ENCODE results near the gene CLCN3.

DNA sequence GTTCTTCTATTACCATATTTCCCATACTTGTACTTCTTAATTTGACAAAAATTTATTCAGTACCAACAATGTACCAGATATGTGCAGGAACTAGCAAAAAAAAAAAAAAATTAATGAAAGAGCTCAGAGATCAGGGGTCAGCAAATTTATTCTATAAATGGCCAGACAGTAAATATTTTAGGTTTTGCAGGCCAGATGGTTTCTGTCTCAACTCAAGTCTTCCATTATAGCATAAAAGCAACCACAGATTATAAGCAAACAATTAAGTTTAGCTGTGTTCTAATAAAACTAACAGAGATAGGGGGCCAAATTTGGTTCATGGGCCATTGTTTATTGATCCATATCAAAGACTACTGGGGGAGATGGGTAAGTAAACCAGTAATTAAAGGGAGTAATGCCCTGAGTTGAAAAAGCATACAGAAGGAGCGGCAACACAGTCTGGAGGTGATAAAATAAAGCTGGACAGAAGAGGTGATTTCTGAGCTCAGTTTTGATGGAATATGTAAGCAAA is 27.3 kb upstream of the CLCN3 start:
- TF ChIP-seq, protein P1, sequence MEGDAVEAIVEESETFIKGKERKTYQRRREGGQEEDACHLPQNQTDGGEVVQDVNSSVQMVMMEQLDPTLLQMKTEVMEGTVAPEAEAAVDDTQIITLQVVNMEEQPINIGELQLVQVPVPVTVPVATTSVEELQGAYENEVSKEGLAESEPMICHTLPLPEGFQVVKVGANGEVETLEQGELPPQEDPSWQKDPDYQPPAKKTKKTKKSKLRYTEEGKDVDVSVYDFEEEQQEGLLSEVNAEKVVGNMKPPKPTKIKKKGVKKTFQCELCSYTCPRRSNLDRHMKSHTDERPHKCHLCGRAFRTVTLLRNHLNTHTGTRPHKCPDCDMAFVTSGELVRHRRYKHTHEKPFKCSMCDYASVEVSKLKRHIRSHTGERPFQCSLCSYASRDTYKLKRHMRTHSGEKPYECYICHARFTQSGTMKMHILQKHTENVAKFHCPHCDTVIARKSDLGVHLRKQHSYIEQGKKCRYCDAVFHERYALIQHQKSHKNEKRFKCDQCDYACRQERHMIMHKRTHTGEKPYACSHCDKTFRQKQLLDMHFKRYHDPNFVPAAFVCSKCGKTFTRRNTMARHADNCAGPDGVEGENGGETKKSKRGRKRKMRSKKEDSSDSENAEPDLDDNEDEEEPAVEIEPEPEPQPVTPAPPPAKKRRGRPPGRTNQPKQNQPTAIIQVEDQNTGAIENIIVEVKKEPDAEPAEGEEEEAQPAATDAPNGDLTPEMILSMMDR (IDR thresholded peaks at IDR 0.05) = no peak
- no peak for TF ChIP-seq EZH2 (IDR thresholded peaks at IDR 0.05)
